GM21367 (cell line): Measurements from ENCODE around the gene IVD.

Experiments
- ATAC-seq: cut with Tn5 transposase; IDR thresholded peaks from one replicate; pipeline ENCODE4 v1.9.1; 2021; ENCODE audit not compliant: unreplicated experiment

Gene IVD

DNA sequence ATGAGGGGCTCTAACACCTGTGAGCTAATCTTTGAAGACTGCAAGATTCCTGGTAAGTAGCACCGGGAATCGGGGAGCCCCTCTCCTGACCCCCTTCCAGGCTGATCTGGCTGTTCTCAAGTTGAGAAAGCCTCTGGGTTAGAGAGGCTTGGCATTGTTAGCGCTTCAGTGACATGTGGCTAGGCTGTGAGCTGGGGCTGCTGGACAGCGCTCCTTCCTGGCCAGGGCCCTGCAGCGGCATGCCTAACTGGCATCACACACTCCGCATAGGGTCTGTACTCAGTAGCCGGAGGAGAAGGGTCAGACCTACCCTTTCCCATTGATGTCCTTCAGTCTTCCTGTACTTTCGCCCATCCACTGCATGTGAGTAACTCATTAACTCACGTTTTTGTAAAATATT is 7.4 kb downstream of the IVD start:
- no peak for ATAC-seq

DNA sequence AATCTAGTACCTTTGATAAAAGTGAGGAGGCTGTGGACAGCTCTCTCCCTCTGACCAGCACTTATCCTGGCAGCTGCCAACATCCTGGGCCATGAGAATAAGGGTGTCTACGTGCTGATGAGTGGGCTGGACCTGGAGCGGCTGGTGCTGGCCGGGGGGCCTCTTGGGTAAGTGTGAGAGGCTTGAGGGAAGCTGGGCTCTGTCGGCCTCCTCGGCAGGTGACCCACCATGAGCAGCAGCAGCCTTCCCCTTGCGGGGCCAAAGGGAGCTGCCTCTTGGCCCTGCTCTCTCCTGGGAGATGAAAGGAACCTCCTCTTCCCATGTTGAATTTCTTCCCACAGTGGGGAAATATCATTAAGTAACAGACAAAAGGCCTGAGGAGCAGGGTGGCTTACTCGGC is 9.2 kb downstream of the IVD start:
- no peak for ATAC-seq

DNA sequence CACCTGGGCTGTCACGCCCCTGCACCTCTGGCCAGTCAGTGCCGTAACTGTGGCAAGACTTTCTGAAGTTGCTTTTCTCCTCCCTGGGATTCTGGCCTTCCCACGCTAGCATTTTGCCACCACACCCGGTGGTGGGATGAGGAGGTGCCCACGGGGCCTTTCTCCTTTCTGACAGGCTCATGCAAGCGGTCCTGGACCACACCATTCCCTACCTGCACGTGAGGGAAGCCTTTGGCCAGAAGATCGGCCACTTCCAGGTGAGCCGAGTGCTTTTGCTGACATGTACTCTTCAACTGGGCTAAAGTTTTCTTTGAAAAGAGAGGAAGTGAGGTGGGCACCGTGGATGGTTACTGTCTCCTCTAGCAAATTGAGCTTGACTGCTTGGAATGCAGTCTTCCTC is 9.6 kb downstream of the IVD start:
- no peak for ATAC-seq

DNA sequence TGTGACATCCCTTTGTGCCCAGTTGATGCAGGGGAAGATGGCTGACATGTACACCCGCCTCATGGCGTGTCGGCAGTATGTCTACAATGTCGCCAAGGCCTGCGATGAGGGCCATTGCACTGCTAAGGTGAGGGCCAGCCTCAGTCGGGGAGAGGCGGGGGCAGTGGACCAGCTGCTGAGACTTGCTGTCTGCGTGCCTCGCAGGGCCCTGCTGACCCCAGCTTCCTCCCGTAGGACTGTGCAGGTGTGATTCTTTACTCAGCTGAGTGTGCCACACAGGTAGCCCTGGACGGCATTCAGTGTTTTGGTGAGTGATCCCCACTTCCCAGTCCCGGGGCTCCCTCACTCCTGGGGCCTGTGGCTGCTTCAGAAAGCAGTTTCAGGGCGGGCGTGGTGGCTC is 10.5 kb downstream of the IVD start:
- no peak for ATAC-seq

DNA sequence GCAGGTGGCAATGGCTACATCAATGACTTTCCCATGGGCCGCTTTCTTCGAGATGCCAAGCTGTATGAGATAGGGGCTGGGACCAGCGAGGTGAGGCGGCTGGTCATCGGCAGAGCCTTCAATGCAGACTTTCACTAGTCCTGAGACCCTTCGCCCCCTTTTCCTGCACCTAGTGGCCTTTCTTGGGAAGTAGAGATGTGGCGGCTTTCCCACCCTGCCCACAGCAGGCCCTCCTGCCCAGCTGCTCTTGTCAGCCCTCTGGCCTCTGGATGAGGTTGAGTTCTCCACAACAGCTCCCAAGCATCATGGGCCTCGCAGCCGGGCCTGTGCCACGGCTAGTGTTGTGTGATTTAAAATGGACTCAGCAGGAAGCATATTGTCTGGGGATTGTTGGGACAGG is 12.5 kb downstream of the IVD start:
- ATAC-seq: no peak

GRCh38 chr15:40420071-40420713 is 14.6 kb downstream of the IVD start:
- no peak for ATAC-seq

DNA sequence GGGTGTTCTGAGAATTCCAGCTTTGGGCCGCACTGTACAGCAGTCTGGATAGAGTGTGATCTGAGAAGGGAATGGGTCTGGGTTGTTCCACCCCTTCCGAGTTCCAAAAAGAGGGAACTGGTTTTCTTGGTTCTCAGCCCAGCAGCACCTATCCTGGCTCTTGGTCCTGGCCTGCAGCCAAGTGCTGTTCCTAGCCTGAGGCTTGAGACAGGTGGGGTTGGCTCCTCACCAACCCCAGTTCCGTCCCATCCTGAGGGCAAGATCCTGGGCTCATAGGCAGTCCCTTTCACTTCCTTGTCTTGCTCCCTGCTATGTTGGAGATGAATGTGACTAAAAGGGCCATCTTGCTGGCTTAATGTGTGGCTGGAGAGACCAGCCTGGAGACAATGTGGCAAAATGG is 15.2 kb downstream of the IVD start:
- no peak for ATAC-seq

- ATAC-seq: no peak
Observed at GRCh38 chr15:40421246-40422157, 15.9 kb downstream of the IVD start.

DNA sequence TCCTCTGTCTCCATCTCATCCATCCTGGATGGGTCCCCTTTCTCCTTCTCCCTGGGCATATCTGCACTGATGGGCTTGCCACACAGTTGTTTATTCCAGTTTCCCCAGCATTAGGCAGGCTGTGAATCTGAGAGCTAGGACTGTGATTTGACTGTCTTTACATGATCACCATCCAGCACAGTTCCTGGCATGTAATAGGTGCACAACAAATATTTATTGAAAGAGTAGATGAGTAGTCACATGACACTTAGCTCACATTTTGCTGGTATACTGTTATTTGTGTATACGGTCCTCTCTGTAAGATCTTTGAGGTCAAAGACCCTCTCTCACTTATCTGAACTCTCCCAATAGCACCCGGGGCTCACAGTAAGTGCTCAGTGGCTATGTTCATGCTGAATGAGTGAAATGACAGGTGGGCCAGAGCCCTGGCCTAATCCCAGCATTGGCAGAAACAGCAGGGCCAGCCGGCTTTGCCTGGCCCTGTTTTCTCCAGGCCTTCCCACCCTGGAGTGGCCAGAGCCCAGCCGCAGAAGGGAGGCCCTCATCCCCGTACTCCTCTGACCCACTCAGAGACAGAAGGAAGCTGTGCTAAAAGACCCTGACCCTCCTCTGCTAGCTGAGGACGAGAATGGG is 19.0 kb downstream of the IVD start:
- no peak for ATAC-seq

DNA sequence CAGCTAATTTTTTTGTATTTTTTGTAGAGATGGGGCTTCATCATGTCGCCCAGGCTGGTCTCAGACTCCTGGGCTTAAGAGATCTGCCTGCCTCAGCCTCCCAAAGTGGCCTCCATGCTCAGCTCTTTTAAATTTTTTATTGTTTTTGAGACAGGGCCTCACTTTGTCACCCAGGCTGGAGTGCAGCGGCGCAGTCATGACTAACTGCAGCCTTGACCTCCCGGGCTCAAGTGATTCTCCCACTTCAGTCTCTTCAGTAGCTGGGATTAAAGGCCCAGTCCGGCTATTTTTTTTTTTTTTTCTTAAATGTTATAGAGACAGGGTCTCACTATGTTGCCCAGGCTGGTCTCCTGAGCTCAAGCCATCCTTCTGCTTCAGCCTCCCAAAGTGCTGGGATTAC is 20.1 kb downstream of the IVD start:
- ATAC-seq: no peak

GRCh38 chr15:40427188-40427587 is 21.6 kb downstream of the IVD start:
- ATAC-seq: no peak

GRCh38 chr15:40428185-40428584 is 22.6 kb downstream of the IVD start:
- ATAC-seq: no peak

DNA sequence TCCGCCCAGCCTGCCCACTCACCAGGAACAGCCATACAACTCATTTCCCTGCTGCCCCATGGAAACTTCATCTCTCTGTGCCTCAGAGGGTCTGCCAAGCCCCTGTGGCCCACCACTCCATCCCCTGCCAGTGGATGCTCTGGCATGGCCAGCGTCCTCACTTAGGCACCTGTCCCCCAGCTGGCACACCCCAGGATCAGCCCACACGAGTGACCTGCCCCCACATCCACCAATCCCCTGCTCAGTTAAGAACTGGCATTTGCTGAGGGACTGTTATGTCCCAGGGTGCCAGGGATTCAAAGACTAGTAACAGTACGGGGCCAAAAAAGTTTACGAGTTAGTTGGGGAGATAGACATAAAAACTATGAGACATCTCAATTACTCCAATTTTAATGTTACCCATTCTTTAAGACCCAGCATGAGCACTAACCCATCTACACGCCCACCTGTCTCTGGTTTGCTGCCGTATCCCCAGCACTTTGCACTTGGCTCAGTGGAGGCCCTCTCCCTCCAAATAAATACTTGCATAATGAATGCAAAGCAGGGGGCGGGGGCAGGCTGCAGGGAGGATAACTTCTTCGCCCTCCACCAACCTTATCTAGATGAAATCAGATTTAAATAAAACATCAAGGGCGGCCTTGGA is 23.6 kb downstream of the IVD start:
- no peak for ATAC-seq

- ATAC-seq: no peak
Observed at GRCh38 chr15:40430271-40430805, 24.7 kb downstream of the IVD start.

- no peak for ATAC-seq
Observed at GRCh38 chr15:40435023-40435709, 29.6 kb downstream of the IVD start.

DNA sequence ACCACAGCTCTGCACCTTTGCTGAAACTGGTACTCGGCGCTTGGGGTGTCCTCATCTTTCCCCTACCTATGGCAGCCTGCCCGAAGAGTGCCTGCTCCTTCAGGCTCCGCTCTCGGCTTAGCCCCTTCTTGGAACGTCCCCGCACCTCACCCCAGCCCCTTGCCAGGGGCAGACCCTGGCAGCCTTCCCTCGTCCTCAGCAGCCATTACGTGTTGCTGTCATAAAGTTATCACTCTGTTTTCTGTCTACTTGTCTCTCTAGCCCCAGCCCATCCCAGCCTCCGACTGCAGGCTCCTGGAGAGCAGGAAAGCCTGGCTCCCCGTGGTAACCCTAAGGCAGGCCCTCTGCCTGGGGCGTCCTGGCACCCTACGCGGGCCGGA is 30.1 kb downstream of the IVD start:
- no peak for ATAC-seq

DNA sequence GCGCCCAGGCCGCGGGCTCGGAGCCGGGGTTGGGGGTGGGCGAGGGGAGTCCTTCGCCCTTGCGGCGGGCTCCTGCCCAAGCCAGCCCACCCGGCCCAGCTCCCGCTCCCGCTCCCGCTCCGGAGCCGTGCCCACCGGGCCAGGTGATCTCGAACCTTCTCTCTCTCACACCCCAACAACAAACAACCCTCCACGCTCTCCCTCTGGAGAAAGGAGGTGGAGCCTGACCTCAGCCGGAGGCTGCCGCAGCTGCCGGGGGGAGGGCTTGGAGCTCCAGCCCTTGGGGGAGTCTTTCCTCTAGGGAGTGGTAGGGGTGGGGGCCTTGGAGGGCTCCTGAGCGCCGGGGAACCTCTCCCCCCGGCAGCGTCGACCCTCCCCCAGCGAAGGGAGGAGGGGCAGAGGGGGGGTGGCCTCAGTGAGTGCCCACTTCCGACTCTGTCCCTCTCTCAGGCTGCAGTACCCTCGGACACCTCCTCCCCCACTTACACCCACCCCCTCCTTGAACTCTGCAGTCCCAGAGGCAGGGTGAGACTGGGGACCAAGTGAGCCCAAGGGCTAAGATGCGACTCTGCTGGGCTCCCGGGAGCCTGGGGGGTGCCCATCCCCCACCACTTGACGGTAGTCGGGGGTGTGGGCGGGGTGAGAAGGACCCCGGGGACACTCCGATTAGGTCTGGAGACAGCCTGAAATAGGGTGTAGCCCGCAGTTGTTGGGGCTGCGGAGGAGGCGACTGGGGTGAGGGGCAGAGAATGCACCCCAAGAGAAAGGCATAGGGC is 30.7 kb downstream of the IVD start:
- no peak for ATAC-seq

DNA sequence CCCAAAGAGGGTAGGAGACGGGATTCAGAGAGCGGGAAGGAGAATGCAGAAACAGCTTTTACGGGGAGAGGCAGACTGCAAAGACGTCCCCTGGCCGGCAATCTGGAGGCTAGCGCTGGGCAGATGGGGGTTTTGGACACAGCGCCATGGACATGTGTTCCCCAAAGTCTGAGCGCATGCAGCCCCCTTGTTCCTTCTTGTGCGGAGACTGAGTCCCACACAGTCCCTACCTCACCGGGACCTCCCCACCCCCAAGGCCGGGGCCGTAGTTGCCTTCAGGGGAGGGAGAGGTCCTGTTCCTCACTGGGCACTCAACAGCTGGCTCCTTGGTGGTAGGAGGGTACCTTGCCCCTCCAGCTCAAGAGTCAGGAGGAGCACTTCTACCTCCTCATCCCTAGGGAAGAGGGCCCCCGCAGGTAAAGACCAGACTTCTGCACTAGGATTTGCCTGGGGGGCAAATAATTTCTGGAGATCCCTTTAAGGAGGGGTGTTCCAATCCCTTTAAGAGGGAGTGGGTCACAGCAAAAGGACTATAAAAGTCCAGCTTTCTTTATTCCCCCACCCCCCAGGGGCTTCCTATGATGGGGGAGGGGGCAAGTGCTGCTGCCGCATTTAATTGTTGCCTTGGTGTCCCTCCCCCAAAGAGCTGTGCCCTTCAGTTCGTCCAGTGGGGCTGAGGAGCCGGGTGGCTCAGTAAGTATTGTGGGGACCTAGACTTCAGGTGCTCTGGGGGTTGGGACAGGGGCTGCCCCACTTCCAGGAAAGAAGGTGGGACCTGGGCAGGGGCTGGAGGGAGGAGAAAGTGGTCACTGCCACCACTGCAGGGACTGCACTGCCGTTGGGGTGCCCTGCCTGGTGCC is 31.5 kb downstream of the IVD start:
- ATAC-seq: no peak
